CD4-positive, alpha-beta T cell (primary cell): ENCODE data around the gene FOCAD. TPM values are rescaled to one million over a fixed set of nuclear protein-coding genes. Genes with fewer than 3 reads are reported as not detected.

Experiments used
- ATAC-seq: fragments of 200-7000 bp; cut with Tn5 transposase; one replicate; pipeline ENCODE4 v1.10.0; 2022; ENCODE audit warnings: mild to moderate bottlenecking; ENCODE audit not compliant: poor library complexity
- CTCF ChIA-PET: fragments of 350-600 bp; sonication (Branson Sonifier 250); formaldehyde crosslinking; loops from one replicate; lab custom pipeline; 2021; ENCODE audit warnings: antibody characterized with exemption, inconsistent platforms; lab: Charles Lee
- POLR2A ChIA-PET: fragments of 350-600 bp; sonication (Branson Sonifier 250); formaldehyde crosslinking; loops from one replicate; lab custom pipeline; 2021; ENCODE audit warnings: antibody characterized with exemption, inconsistent platforms; lab: Charles Lee
- DNase-seq, 14 experiments: peaks; one replicate each; pipeline ENCODE4 v3.0.0-alpha.2; 2013 to 2020; ENCODE audit warnings: mixed read lengths in 2 of 14
- H3K27ac ChIP-seq, 2 donors: one replicate each; pipeline versions ENCODE4 v1.5.1 to v1.7.0; 2013; ENCODE audit warnings: low read length in 2 of 2, low read depth in 1 of 2, mild to moderate bottlenecking in 1 of 2
- H3K27me3 ChIP-seq, 2 experiments: 1 replicate in 1 of 2; 2 replicates in 1 of 2; pipeline versions ENCODE4 v1.6.1 to v1.7.0; 2013; ENCODE audit warnings: low read length in 2 of 2, control low read depth in 1 of 2, mild to moderate bottlenecking in 1 of 2, moderate library complexity in 1 of 2; ENCODE audit not compliant: insufficient read depth in 2 of 2, control insufficient read depth in 1 of 2
- H3K36me3 ChIP-seq: one replicate; pipeline ENCODE4 v1.6.1; 2013; ENCODE audit warnings: low read length, control low read depth; ENCODE audit not compliant: insufficient read depth
- H3K4me1 ChIP-seq: one replicate; pipeline ENCODE4 v1.6.1; 2013; ENCODE audit warnings: low read length, control low read depth; ENCODE audit not compliant: insufficient read depth
- H3K4me3 ChIP-seq: one replicate; pipeline ENCODE4 v1.5.1; 2013; ENCODE audit warnings: mild to moderate bottlenecking, low read length, moderate library complexity
- H3K9me3 ChIP-seq, 2 experiments: 1 replicate in 1 of 2; 2 replicates in 1 of 2; pipeline versions ENCODE4 v1.6.1 to v1.7.0; 2013; ENCODE audit warnings: low read length in 2 of 2, mild to moderate bottlenecking in 2 of 2, control low read depth in 1 of 2, moderate library complexity in 1 of 2; ENCODE audit not compliant: control insufficient read depth in 1 of 2, insufficient read depth in 1 of 2
- H3K27ac Mint-ChIP-seq: one replicate; pipeline ENCODE4 v1.8.0; 2020; ENCODE audit warnings: mixed read lengths
- H3K27me3 Mint-ChIP-seq: one replicate; pipeline ENCODE4 v1.8.0; 2021; ENCODE audit warnings: mixed read lengths
- H3K36me3 Mint-ChIP-seq: one replicate; pipeline ENCODE4 v1.8.0; 2021; ENCODE audit warnings: low read depth, mixed read lengths
- H3K4me1 Mint-ChIP-seq: one replicate; pipeline ENCODE4 v1.8.0; 2021; ENCODE audit warnings: low read depth, mixed read lengths
- H3K4me3 Mint-ChIP-seq: one replicate; pipeline ENCODE4 v1.8.0; 2020; ENCODE audit warnings: mild to moderate bottlenecking, mixed read lengths
- H3K9me3 Mint-ChIP-seq: one replicate; pipeline ENCODE4 v1.8.0; 2020; ENCODE audit warnings: mixed read lengths
- CTCF ChIP-seq: fragments of 200-600 bp; IDR thresholded peaks from one replicate; pipeline ENCODE4 v1.8.0; 2022; ENCODE audit warnings: antibody characterized with exemption, mild to moderate bottlenecking
- intact Hi-C, 2 experiments: fragments of 100-400 bp; cut with DNase I in 1 of 2; cut with micrococcal nuclease in 1 of 2; formaldehyde crosslinking; loops; one replicate each; pipeline versions ENCODE4 v1.15.1 to v1.9.0; 2023 to 2025; cut with DNase I, micrococcal nuclease
- total RNA-seq, 174 experiments: library from RNA in 2 of 174; stranded (reverse) in 2 of 174; gene quantifications; one replicate each; pipeline ENCODE4 v1.2.3 and lab custom pipeline; 2021 to 2026

The FOCAD gene
- total RNA-seq, 2 experiments from 2014 or later, result 12.4 to 14.1 TPM

GRCh38 chr9:20734275-20734674, 50.2 kb downstream of the FOCAD start:
- no peak for ATAC-seq
- ChIA-PET POLR2A (no interaction called here), CTCF (no interaction called here)

GRCh38 chr9:20740304-20740703, 56.2 kb downstream of the FOCAD start:
- ATAC-seq (no peak), DNase-seq (peak in 1 of 14 experiments; percentile 1)
- peaks cover 3% of the 10 kb centered on the region for H3K36me3 ChIP-seq
- ChIA-PET CTCF (no interaction called here), POLR2A (interaction anchor here (0.9 kb wide), 1 partner anchor 56 kb away, joined by 3 read pairs; the partner anchor contains the start of gene FOCAD)
- peaks cover 15% of the 10 kb centered on the region for H3K4me1 Mint-ChIP-seq
- no peaks in the 10 kb centered on the region for H3K9me3 Mint-ChIP-seq
- no peak overlapping the region for H3K27ac Mint-ChIP-seq
- no peak for TF ChIP-seq CTCF
- H3K4me3 Mint-ChIP-seq, result no peak overlapping the region
- H3K27me3 ChIP-seq, result no peaks in the 10 kb centered on the region
- intact Hi-C loops, result no loop called here
- H3K9me3 ChIP-seq, result no peaks in the 10 kb centered on the region
- no peak overlapping the region for H3K4me3 ChIP-seq
- H3K4me1 ChIP-seq, result no peaks in the 10 kb centered on the region
- H3K27ac ChIP-seq, result no peak overlapping the region
- peaks cover 20% of the 10 kb centered on the region for H3K36me3 Mint-ChIP-seq
- no peaks in the 10 kb centered on the region for H3K27me3 Mint-ChIP-seq

More at GRCh38 chr9:20734275-20734674, 50.2 kb downstream of the FOCAD start:
- no peaks in the 10 kb centered on the region for H3K9me3 ChIP-seq
- TF ChIP-seq CTCF, result no peak
- Mint-ChIP-seq H3K27ac (no peak overlapping the region), H3K4me3 (no peak overlapping the region), H3K4me1 (peaks cover 5% of the 10 kb centered on the region), H3K36me3 (peaks cover 21% of the 10 kb centered on the region), H3K9me3 (no peaks in the 10 kb centered on the region), H3K27me3 (no peaks in the 10 kb centered on the region)
- H3K27ac ChIP-seq, result no peak overlapping the region
- no peaks in the 10 kb centered on the region for H3K27me3 ChIP-seq
- H3K4me1 ChIP-seq, result no peaks in the 10 kb centered on the region
- intact Hi-C loops, result no loop called here
- no peaks in the 10 kb centered on the region for H3K36me3 ChIP-seq
- DNase-seq, result no peak
- H3K4me3 ChIP-seq, result no peak overlapping the region

- Histone ChIP-seq H3K36me3 (peaks cover 3% of the 10 kb centered on the region), H3K4me3 (no peak overlapping the region), H3K27ac (no peak overlapping the region), H3K27me3 (no peaks in the 10 kb centered on the region), H3K9me3 (no peaks in the 10 kb centered on the region), H3K4me1 (no peaks in the 10 kb centered on the region)
- no peak for TF ChIP-seq CTCF
- Mint-ChIP-seq H3K4me1 (peaks cover 15% of the 10 kb centered on the region), H3K9me3 (no peaks in the 10 kb centered on the region), H3K27me3 (no peaks in the 10 kb centered on the region), H3K4me3 (no peak overlapping the region), H3K27ac (no peak overlapping the region), H3K36me3 (peaks cover 20% of the 10 kb centered on the region)
- intact Hi-C loops, result no loop called here
- ChIA-PET CTCF (no interaction called here), POLR2A (interaction anchor here (1.0 kb wide), 1 partner anchor 54 kb away, joined by 3 read pairs; no protein-coding TSS in a partner anchor)
- peak in 3 of 14 experiments; percentile 2 to 36 (median 35) for DNase-seq
- peak; percentile 81 for ATAC-seq
Observed at GRCh38 chr9:20740929-20741582, 57.0 kb downstream of the FOCAD start.
